EH (cell line): ENCODE measurements around the gene AKTIP.
"Not testable (repeated sequence)": the region's sequence is repeated elsewhere in the genome, so short reads cannot be mapped to it uniquely, and the experiment has no call there.

Experiments used
- DNase-seq: peaks from one replicate; pipeline ENCODE4 v3.0.0-alpha.2; 2015; ENCODE audit warnings: low read depth

The AKTIP gene

GRCh38 chr16:53502331-53503269 is at the start of gene AKTIP:
Gene AKTIP (minus strand): TSS chr16:53503209. CDS start chr16:53500259, 2,950 bp downstream.
- DNase-seq, result peak; percentile 57

GRCh38 chr16:53549970-53550690 is 47.1 kb upstream of the AKTIP start:
- DNase-seq, result peak; percentile 81

GRCh38 chr16:53546988-53547391 is 44.0 kb upstream of the AKTIP start:
- DNase-seq, result peak; percentile 6

- no peak for DNase-seq
Measured at GRCh38 chr16:53545433-53545832, 42.4 kb upstream of the AKTIP start.

- no peak for DNase-seq
Measured at GRCh38 chr16:53542283-53542682, 39.3 kb upstream of the AKTIP start.

GRCh38 chr16:53541326-53541725 is 38.3 kb upstream of the AKTIP start:
- DNase-seq, result peak; percentile 7

GRCh38 chr16:53539759-53540718 is 37.0 kb upstream of the AKTIP start:
- not testable (repeated sequence) for DNase-seq

- DNase-seq, result not testable (repeated sequence)
Measured at GRCh38 chr16:53539346-53539745, 36.3 kb upstream of the AKTIP start.

- DNase-seq, result no peak
Measured at GRCh38 chr16:53537626-53538025, 34.6 kb upstream of the AKTIP start.

- no peak for DNase-seq
Measured at GRCh38 chr16:53534206-53534605, 31.2 kb upstream of the AKTIP start.

- no peak for DNase-seq
Measured at GRCh38 chr16:53530741-53531140, 27.7 kb upstream of the AKTIP start.

GRCh38 chr16:53530046-53530445 is 27.0 kb upstream of the AKTIP start:
- no peak for DNase-seq

GRCh38 chr16:53529513-53529912 is 26.5 kb upstream of the AKTIP start:
- DNase-seq, result no peak

GRCh38 chr16:53528797-53529196 is 25.8 kb upstream of the AKTIP start:
- DNase-seq, result no peak

- DNase-seq, result no peak
Measured at GRCh38 chr16:53523971-53524548, 21.1 kb upstream of the AKTIP start.

GRCh38 chr16:53523126-53523804 is 20.3 kb upstream of the AKTIP start:
- no peak for DNase-seq

- no peak for DNase-seq
Measured at GRCh38 chr16:53519417-53520091, 16.5 kb upstream of the AKTIP start.

GRCh38 chr16:53518550-53519416 is 15.8 kb upstream of the AKTIP start:
- peak; percentile 42 for DNase-seq

- no peak for DNase-seq
Measured at GRCh38 chr16:53517851-53518250, 14.8 kb upstream of the AKTIP start.
